B cell (primary cell): ENCODE data around the gene SLC29A4. TPM values are rescaled to one million over a fixed set of nuclear protein-coding genes. Genes with fewer than 3 reads are reported as not detected.

Experiments used
- ATAC-seq: fragments of 200-7000 bp; cut with Tn5 transposase; one replicate; pipeline ENCODE4 v1.10.0; 2021; ENCODE audit warnings: low read depth, mild to moderate bottlenecking, moderate number of reproducible peaks, moderate library complexity
- CTCF ChIA-PET: fragments of 350-600 bp; sonication (Branson Sonifier 250); formaldehyde crosslinking; loops from one replicate; lab custom pipeline; 2021; ENCODE audit warnings: antibody characterized with exemption, inconsistent platforms; lab: Charles Lee
- POLR2A ChIA-PET: fragments of 350-600 bp; sonication (Branson Sonifier 250); formaldehyde crosslinking; loops from one replicate; lab custom pipeline; 2021; ENCODE audit warnings: antibody characterized with exemption; lab: Charles Lee
- DNase-seq: peaks from one replicate; pipeline ENCODE4 v3.0.0; 2013
- H2AFZ ChIP-seq: 2 replicates; pipeline ENCODE4 v1.6.1; 2012; ENCODE audit warnings: mild to moderate bottlenecking, low read depth, low read length; ENCODE audit not compliant: insufficient read depth, poor library complexity, severe bottlenecking
- H3K27ac ChIP-seq, 2 donors: 1 replicate in 1 of 2; 2 replicates in 1 of 2; pipeline ENCODE4 v1.5.1; 2012 to 2013; ENCODE audit warnings: low read length in 2 of 2, mild to moderate bottlenecking in 2 of 2, moderate library complexity in 1 of 2
- H3K27me3 ChIP-seq, 4 experiments: fragments of 200-600 bp in 1 of 4; sonication (generic) in 1 of 4; replicated peaks in 1 of 4; 1 replicate in 2 of 4; 2 replicates in 2 of 4; pipeline versions ENCODE4 v1.6.1 to v1.7.0; 2013 to 2016; ENCODE audit warnings: low read length in 3 of 4, mild to moderate bottlenecking in 2 of 4, mixed read lengths in 1 of 4, moderate library complexity in 1 of 4; ENCODE audit not compliant: insufficient read depth in 4 of 4, control insufficient read depth in 3 of 4; ENCODE audit errors: control extremely low read depth in 1 of 4
- H3K36me3 ChIP-seq, 2 experiments: replicated peaks in 1 of 2; 1 replicate in 1 of 2; 2 replicates in 1 of 2; pipeline versions ENCODE4 v1.6.1 to v1.7.1; 2013; ENCODE audit warnings: low read length in 1 of 2; ENCODE audit not compliant: insufficient read depth in 2 of 2, control insufficient read depth in 1 of 2; ENCODE audit errors: control extremely low read depth in 1 of 2, extremely low read depth in 1 of 2
- H3K4me1 ChIP-seq, 2 donors: fragments of 200-600 bp in 1 of 2; sonication (generic) in 1 of 2; 1 replicate in 1 of 2; 2 replicates in 1 of 2; pipeline versions ENCODE4 v1.5.1 to v1.6.1; 2013 to 2017; ENCODE audit warnings: low read length in 2 of 2; ENCODE audit not compliant: control insufficient read depth in 2 of 2, insufficient read depth in 2 of 2
- H3K4me2 ChIP-seq: replicated peaks from 2 replicates; pipeline ENCODE3; 2012; ENCODE audit warnings: mild to moderate bottlenecking, low read depth, low read length; ENCODE audit not compliant: poor library complexity, severe bottlenecking
- H3K4me3 ChIP-seq, 5 experiments: fragments of 200-600 bp in 1 of 5; sonication (generic) in 1 of 5; 1 replicate in 3 of 5; 2 replicates in 2 of 5; pipeline versions ENCODE4 v1.5.1 to v1.7.0; 2011 to 2016; ENCODE audit warnings: low read length in 4 of 5, mild to moderate bottlenecking in 4 of 5, low read depth in 2 of 5, control low read depth in 1 of 5, moderate library complexity in 1 of 5; ENCODE audit not compliant: insufficient read depth in 1 of 5; ENCODE audit errors: control extremely low read depth in 1 of 5, extremely low read depth in 1 of 5
- H3K79me2 ChIP-seq: fragments of 200-600 bp; sonication (generic); one replicate; pipeline ENCODE4 v1.6.0; 2016; ENCODE audit warnings: low read length; ENCODE audit not compliant: control insufficient read depth, insufficient read depth
- H3K9ac ChIP-seq: fragments of 200-600 bp; sonication (generic); 2 replicates; pipeline ENCODE4 v1.6.1; 2017; ENCODE audit warnings: mild to moderate bottlenecking, low read length, moderate library complexity
- H3K9me3 ChIP-seq, 3 donors: one replicate each; pipeline versions ENCODE4 v1.6.1 to v1.7.1; 2013; ENCODE audit warnings: low read length in 2 of 3; ENCODE audit not compliant: control insufficient read depth in 2 of 3, insufficient read depth in 1 of 3; ENCODE audit errors: control extremely low read depth in 1 of 3
- H4K20me1 ChIP-seq: 2 replicates; pipeline ENCODE4 v1.6.0; 2012; ENCODE audit warnings: mild to moderate bottlenecking, low read length; ENCODE audit not compliant: insufficient read depth, control insufficient read depth, poor library complexity, severe bottlenecking
- H3K27ac Mint-ChIP-seq: one replicate; pipeline ENCODE4 v1.8.0; 2021; ENCODE audit warnings: mixed read lengths
- H3K27me3 Mint-ChIP-seq: one replicate; pipeline ENCODE4 v1.8.0; 2021; ENCODE audit warnings: mixed read lengths
- H3K4me1 Mint-ChIP-seq: one replicate; pipeline ENCODE4 v1.8.0; 2021; ENCODE audit warnings: mixed read lengths
- H3K4me3 Mint-ChIP-seq: one replicate; pipeline ENCODE4 v1.8.0; 2021; ENCODE audit warnings: mixed read lengths
- H3K9me3 Mint-ChIP-seq: one replicate; pipeline ENCODE4 v1.8.0; 2022; ENCODE audit warnings: mixed read lengths; ENCODE audit not compliant: insufficient read depth
- EZH2 ChIP-seq: IDR thresholded peaks from 2 replicates; pipeline ENCODE4 v1.6.1; 2012; ENCODE audit warnings: borderline replicate concordance, low read depth, mild to moderate bottlenecking, moderate library complexity, low read length; ENCODE audit not compliant: insufficient read depth, poor library complexity, severe bottlenecking
- WGBS: methylation state at CpG from one replicate; pipeline ENCODE4 v1.1.5; 2013; ENCODE audit warnings: missing lambda C conversion rate; ENCODE audit not compliant: insufficient coverage; 5-methylcytosine and 5-hydroxymethylcytosine counted together
- intact Hi-C: fragments of 100-400 bp; cut with micrococcal nuclease; formaldehyde crosslinking; loops from one replicate; pipeline ENCODE4 v1.10.0; 2022
- polyA plus RNA-seq: library from polyadenylated mRNA; depleted of rRNA; stranded (reverse); fragments of >200 nt; gene quantifications from 2 replicates; pipeline ENCODE4 v1.2.3, GENCODE V29; 2012
- total RNA-seq, 2 donors: library from RNA; stranded (reverse); fragments of 120-200 nt in 1 of 2; gene quantifications; 1 replicate in 1 of 2; 2 replicates in 1 of 2; pipeline versions ENCODE4 v1.2.3 to v1.2.4, GENCODE V29; 2013 to 2022
- TF ChIP-seq, protein P1 (sequence below): fragments of 200-600 bp; IDR thresholded peaks from one replicate; pipeline ENCODE4 v1.8.0; 2022; ENCODE audit warnings: antibody characterized with exemption, mild to moderate bottlenecking

The SLC29A4 gene
- total and polyA plus RNA-seq, 2 donors (not counting 1 experiment from before 2014, with no cell fraction given) = 0.21 to 0.67 TPM

DNA sequence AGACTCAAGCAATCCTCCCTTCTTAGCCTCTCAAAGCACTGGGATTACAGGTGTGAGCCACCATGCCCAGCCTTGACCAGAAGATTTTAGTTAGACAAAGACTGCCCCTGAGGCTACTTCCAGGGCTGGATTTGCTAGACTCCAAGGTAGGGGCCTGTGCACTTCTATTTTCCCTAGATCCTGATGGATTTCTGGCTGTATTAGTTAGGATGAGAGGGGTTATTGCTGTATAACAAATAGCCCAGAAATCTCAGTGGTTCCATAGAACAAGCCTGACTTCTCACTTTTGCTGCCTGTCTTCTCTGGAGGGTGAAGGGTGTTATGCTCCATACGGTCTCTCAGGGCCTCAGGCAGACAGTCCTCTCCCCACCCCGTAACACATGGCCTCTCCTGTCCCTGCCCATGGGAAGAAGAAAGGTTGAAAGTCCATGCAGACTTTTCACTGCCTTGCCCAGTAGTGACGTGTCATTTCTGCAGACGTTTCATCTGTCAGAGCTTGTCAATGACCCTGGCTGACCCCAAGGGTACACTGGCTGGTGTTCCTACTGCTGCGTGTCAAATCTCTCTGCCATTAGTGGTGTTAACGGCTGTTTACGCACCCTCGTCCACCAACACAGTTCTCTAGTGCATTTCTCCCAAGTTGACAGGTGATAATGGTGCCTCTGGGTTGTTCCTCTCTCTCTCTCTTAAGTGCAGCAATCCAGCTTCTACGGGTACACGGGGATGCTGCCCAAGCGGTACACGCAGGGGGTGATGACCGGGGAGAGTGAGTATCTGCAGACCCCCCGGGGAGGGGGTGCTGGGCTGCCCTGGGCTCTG lies 11.6 kb downstream of the SLC29A4 start:
- Mint-ChIP-seq H3K9me3 (peaks cover 6% of the 10 kb centered on the region), H3K4me1 (peaks cover 14% of the 10 kb centered on the region), H3K27ac (no peak overlapping the region), H3K27me3 (peaks cover 30% of the 10 kb centered on the region), H3K4me3 (no peak overlapping the region)
- ATAC-seq (no peak), DNase-seq (no peak)
- POLR2A ChIA-PET = interaction anchor here (0.6 to 0.7 kb wide), 2 partner anchors 581 to 1056 kb away, joined by 3 read pairs; no protein-coding TSS in a partner anchor
- Histone ChIP-seq H3K4me2 (no peak overlapping the region), H3K27me3 (peaks cover 0 to 27% (median 4%) of the 10 kb centered on the region in 4 experiments), H3K9me3 (peaks cover 0 to 22% (median 3%) of the 10 kb centered on the region in 3 donors), H3K4me1 (peaks cover 11 to 13% of the 10 kb centered on the region in 2 donors), H3K4me3 (no peak overlapping the region), H4K20me1 (no peaks in the 10 kb centered on the region), H3K36me3 (no peaks in the 10 kb centered on the region), H3K9ac (no peak overlapping the region), H3K79me2 (no peaks in the 10 kb centered on the region), H2AFZ (no peak overlapping the region), H3K27ac (no peak overlapping the region)
- intact Hi-C loops = no loop called here
- 89% methylated on average over 9 of the region's 14 CpGs for WGBS
- CTCF ChIA-PET = interaction anchor here (0.5 kb wide), 1 partner anchor 34 kb away, joined by 3 read pairs; no protein-coding TSS in a partner anchor
- TF ChIP-seq, protein P1, sequence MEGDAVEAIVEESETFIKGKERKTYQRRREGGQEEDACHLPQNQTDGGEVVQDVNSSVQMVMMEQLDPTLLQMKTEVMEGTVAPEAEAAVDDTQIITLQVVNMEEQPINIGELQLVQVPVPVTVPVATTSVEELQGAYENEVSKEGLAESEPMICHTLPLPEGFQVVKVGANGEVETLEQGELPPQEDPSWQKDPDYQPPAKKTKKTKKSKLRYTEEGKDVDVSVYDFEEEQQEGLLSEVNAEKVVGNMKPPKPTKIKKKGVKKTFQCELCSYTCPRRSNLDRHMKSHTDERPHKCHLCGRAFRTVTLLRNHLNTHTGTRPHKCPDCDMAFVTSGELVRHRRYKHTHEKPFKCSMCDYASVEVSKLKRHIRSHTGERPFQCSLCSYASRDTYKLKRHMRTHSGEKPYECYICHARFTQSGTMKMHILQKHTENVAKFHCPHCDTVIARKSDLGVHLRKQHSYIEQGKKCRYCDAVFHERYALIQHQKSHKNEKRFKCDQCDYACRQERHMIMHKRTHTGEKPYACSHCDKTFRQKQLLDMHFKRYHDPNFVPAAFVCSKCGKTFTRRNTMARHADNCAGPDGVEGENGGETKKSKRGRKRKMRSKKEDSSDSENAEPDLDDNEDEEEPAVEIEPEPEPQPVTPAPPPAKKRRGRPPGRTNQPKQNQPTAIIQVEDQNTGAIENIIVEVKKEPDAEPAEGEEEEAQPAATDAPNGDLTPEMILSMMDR = no peak
- no peak for TF ChIP-seq EZH2
